ENCODE measurements around the gene NSUN2.
A peak's percentile ranks its signal among the peaks of the same experiment; 100 is the strongest.
"Not testable (repeated sequence)": the region's sequence is repeated elsewhere in the genome, so short reads cannot be mapped to it uniquely, and the experiment has no call there.

The NSUN2 gene

GRCh38 chr5:6583049-6583880 is 49.6 kb downstream of the NSUN2 start:
- DNase-seq (ENCODE audit: low read depth, low spot score), result peak; percentile 72

- DNase-seq (ENCODE audit: low read depth, low spot score), result peak; percentile 16
Observed at GRCh38 chr5:6582507-6583048, 50.3 kb downstream of the NSUN2 start.

- peak; percentile 29 for DNase-seq (ENCODE audit: low read depth, low spot score)
Observed at GRCh38 chr5:6581559-6582426, 51.1 kb downstream of the NSUN2 start.

GRCh38 chr5:6581090-6581489 is 51.8 kb downstream of the NSUN2 start:
- peak; percentile 41 for DNase-seq (ENCODE audit: low read depth, low spot score)

GRCh38 chr5:6579535-6579934 is 53.3 kb downstream of the NSUN2 start:
- DNase-seq (ENCODE audit: low read depth, low spot score), result no peak

GRCh38 chr5:6578676-6579343 is 54.0 kb downstream of the NSUN2 start:
- DNase-seq (ENCODE audit: low read depth, low spot score), result peak; percentile 80

- peak; percentile 73 for DNase-seq (ENCODE audit: low read depth, low spot score)
Observed at GRCh38 chr5:6576861-6577501, 55.9 kb downstream of the NSUN2 start.

- DNase-seq (ENCODE audit: low read depth, low spot score), result no peak
Observed at GRCh38 chr5:6574537-6575245, 58.2 kb downstream of the NSUN2 start.

- DNase-seq (ENCODE audit: low read depth, low spot score), result no peak
Observed at GRCh38 chr5:6574111-6574510, 58.7 kb downstream of the NSUN2 start.

GRCh38 chr5:6573651-6574101 is 59.2 kb downstream of the NSUN2 start:
- DNase-seq (ENCODE audit: low read depth, low spot score), result no peak

- DNase-seq (ENCODE audit: low read depth, low spot score), result no peak
Observed at GRCh38 chr5:6572825-6573380, 59.9 kb downstream of the NSUN2 start.

GRCh38 chr5:6572086-6572824 is 60.6 kb downstream of the NSUN2 start:
- DNase-seq (ENCODE audit: low read depth, low spot score), result no peak

GRCh38 chr5:6571607-6572006 is 61.2 kb downstream of the NSUN2 start:
- not testable (repeated sequence) for DNase-seq (ENCODE audit: low read depth, low spot score)

GRCh38 chr5:6570530-6570929 is 62.3 kb downstream of the NSUN2 start:
- DNase-seq (ENCODE audit: low read depth, low spot score), result no peak

- DNase-seq (ENCODE audit: low read depth, low spot score), result no peak
Observed at GRCh38 chr5:6568889-6569288, 64.0 kb downstream of the NSUN2 start.

- no peak for DNase-seq (ENCODE audit: low read depth, low spot score)
Observed at GRCh38 chr5:6568383-6568782, 64.5 kb downstream of the NSUN2 start.

GRCh38 chr5:6567835-6568234 is 65.0 kb downstream of the NSUN2 start:
- DNase-seq (ENCODE audit: low read depth, low spot score), result no peak

GRCh38 chr5:6567068-6567467 is 65.8 kb downstream of the NSUN2 start:
- no peak for DNase-seq (ENCODE audit: low read depth, low spot score)

GRCh38 chr5:6565492-6565891 is 67.4 kb downstream of the NSUN2 start:
- DNase-seq (ENCODE audit: low read depth, low spot score), result no peak

All from astrocyte of the hippocampus (primary cell).